Measurements from ENCODE around the gene POLR2H. TPM values are rescaled to one million over a fixed set of nuclear protein-coding genes. Genes with fewer than 3 reads are reported as not detected.

POLR2H gene
- total RNA-seq, 1 experiment from 2014 or later: 133 TPM

DNA sequence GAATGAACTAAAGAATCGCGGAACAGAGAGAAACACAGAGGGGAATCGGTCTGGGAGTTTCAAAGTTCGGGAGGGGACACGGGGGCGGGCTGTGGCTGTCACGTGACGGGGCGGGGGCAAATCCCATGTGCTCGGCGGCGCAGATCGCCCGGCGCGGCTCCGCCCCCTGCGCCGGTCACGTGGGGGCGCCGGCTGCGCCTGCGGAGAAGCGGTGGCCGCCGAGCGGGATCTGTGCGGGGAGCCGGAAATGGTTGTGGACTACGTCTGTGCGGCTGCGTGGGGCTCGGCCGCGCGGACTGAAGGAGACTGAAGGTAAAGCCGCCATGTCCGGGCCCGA lies 47.2 kb upstream of the POLR2H start, which contains the start of gene EIF4G1 (continued):
- TF ChIP-seq, protein P1, sequence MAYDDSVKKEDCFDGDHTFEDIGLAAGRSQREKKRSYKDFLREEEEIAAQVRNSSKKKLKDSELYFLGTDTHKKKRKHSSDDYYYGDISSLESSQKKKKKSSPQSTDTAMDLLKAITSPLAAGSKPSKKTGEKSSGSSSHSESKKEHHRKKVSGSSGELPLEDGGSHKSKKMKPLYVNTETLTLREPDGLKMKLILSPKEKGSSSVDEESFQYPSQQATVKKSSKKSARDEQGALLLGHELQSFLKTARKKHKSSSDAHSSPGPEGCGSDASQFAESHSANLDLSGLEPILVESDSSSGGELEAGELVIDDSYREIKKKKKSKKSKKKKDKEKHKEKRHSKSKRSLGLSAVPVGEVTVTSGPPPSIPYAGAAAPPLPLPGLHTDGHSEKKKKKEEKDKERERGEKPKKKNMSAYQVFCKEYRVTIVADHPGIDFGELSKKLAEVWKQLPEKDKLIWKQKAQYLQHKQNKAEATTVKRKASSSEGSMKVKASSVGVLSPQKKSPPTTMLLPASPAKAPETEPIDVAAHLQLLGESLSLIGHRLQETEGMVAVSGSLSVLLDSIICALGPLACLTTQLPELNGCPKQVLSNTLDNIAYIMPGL (CRISPR knock-in tag; IDR thresholded peaks at IDR 0.05): 0 out of 2 replicates have a peak, but pooled peaks have one; percentile 3
- no peak for TF ChIP-seq GABPB1 (CRISPR knock-in tag; IDR thresholded peaks at IDR 0.05)
- TF ChIP-seq, protein P2, sequence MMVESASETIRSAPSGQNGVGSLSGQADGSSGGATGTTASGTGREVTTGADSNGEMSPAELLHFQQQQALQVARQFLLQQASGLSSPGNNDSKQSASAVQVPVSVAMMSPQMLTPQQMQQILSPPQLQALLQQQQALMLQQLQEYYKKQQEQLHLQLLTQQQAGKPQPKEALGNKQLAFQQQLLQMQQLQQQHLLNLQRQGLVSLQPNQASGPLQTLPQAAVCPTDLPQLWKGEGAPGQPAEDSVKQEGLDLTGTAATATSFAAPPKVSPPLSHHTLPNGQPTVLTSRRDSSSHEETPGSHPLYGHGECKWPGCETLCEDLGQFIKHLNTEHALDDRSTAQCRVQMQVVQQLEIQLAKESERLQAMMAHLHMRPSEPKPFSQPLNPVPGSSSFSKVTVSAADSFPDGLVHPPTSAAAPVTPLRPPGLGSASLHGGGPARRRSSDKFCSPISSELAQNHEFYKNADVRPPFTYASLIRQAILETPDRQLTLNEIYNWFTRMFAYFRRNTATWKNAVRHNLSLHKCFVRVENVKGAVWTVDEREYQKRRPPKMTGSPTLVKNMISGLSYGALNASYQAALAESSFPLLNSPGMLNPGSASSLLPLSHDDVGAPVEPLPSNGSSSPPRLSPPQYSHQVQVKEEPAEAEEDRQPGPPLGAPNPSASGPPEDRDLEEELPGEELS (CRISPR knock-in tag; IDR thresholded peaks at IDR 0.05): no peak

DNA sequence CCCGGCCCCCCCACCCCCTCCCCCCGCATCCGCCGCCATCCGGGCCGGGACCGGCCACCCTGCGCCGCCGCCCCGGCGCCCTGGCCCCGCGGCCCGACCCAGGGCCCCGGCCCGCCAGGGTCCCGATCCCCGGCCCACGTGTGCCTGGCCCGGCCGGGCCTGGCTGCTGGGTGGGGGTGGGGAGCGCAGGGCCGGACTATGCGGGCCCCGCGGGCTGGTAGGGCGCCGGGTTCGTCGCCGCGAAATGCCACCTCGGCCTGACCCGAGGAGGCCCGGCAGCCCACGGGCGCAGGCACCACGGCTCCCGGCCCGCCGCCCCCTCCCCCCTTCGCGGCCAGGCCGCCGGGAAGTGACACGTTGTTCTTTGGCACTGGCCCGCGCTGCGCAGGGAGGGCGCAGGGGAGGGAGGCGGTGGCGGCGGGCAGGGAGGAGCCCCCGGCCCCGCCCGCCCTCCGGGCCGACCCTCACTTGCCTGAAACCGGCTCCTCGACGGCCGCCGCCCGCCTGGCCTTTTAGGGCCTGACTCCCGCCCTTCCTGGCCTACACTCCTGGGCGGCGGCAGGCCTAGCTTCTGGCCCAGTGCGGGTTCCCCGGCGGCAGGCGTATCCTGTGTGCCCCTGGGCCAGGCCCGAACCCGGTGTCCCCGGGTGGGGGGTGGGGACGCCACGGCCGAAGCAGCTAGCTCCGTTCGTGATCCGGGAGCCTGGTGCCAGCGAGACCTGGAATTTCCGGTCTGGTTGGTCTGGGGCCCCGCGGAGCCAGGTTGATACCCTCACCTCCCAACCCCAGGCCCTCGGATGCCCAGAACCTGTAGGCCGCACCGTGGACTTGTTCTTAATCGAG lies 46.6 kb upstream of the POLR2H start:
- Mint-ChIP-seq H3K36me3 (peaks cover 25% of the 10 kb centered on the region), H3K4me3 (peak overlapping the region; percentile 72), H3K4me1 (peaks cover 24% of the 10 kb centered on the region), H3K27me3 (ENCODE audit: low read depth) (no peaks in the 10 kb centered on the region), H3K27ac (0 out of 2 replicates have a peak overlapping the region, but pooled peaks have one; percentile 70), H3K9me3 (no peaks in the 10 kb centered on the region)
- CTCF ChIA-PET: interaction anchor here (1.4 kb wide), 1 partner anchor 138 kb away, joined by 3 read pairs; no protein-coding TSS in a partner anchor
- ATAC-seq: peak; percentile 10
- POLR2A ChIA-PET: no interaction called here
- DNase-seq (ENCODE audit: low spot score): peak; percentile 46
- TF ChIP-seq TCF7 (CRISPR knock-in tag; IDR thresholded peaks at IDR 0.05; ENCODE audit: low read depth): no peak
- no peak for TF ChIP-seq NR2C2 (CRISPR knock-in tag; IDR thresholded peaks at IDR 0.05)
- TF ChIP-seq, protein P3, sequence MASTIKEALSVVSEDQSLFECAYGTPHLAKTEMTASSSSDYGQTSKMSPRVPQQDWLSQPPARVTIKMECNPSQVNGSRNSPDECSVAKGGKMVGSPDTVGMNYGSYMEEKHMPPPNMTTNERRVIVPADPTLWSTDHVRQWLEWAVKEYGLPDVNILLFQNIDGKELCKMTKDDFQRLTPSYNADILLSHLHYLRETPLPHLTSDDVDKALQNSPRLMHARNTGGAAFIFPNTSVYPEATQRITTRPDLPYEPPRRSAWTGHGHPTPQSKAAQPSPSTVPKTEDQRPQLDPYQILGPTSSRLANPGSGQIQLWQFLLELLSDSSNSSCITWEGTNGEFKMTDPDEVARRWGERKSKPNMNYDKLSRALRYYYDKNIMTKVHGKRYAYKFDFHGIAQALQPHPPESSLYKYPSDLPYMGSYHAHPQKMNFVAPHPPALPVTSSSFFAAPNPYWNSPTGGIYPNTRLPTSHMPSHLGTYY (CRISPR knock-in tag; IDR thresholded peaks at IDR 0.05): no peak
- no peak for TF ChIP-seq NR3C1 (CRISPR knock-in tag; conservative IDR thresholded peaks at IDR 0.05; ENCODE audit: low read depth)
- TF ChIP-seq HMGA2 (CRISPR knock-in tag; IDR thresholded peaks at IDR 0.05): no peak
- no peak for TF ChIP-seq CBFB (CRISPR knock-in tag; IDR thresholded peaks at IDR 0.05; ENCODE audit: low read depth)
- TF ChIP-seq NFYB (CRISPR knock-in tag; conservative IDR thresholded peaks at IDR 0.05; ENCODE audit: low read depth): no peak
- no peak for TF ChIP-seq ZNF671 (CRISPR knock-in tag; IDR thresholded peaks at IDR 0.05)
- TF ChIP-seq, protein P4, sequence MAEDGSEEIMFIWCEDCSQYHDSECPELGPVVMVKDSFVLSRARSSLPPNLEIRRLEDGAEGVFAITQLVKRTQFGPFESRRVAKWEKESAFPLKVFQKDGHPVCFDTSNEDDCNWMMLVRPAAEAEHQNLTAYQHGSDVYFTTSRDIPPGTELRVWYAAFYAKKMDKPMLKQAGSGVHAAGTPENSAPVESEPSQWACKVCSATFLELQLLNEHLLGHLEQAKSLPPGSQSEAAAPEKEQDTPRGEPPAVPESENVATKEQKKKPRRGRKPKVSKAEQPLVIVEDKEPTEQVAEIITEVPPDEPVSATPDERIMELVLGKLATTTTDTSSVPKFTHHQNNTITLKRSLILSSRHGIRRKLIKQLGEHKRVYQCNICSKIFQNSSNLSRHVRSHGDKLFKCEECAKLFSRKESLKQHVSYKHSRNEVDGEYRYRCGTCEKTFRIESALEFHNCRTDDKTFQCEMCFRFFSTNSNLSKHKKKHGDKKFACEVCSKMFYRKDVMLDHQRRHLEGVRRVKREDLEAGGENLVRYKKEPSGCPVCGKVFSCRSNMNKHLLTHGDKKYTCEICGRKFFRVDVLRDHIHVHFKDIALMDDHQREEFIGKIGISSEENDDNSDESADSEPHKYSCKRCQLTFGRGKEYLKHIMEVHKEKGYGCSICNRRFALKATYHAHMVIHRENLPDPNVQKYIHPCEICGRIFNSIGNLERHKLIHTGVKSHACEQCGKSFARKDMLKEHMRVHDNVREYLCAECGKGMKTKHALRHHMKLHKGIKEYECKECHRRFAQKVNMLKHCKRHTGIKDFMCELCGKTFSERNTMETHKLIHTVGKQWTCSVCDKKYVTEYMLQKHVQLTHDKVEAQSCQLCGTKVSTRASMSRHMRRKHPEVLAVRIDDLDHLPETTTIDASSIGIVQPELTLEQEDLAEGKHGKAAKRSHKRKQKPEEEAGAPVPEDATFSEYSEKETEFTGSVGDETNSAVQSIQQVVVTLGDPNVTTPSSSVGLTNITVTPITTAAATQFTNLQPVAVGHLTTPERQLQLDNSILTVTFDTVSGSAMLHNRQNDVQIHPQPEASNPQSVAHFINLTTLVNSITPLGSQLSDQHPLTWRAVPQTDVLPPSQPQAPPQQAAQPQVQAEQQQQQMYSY (CRISPR knock-in tag; IDR thresholded peaks at IDR 0.05): peak; percentile 24; the same call in 1 of the 2 replicates
- TF ChIP-seq ZBTB21 (CRISPR knock-in tag; IDR thresholded peaks at IDR 0.05; ENCODE audit: borderline replicate concordance): no peak
- TF ChIP-seq, protein P5, sequence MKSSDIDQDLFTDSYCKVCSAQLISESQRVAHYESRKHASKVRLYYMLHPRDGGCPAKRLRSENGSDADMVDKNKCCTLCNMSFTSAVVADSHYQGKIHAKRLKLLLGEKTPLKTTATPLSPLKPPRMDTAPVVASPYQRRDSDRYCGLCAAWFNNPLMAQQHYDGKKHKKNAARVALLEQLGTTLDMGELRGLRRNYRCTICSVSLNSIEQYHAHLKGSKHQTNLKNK (CRISPR knock-in tag; IDR thresholded peaks at IDR 0.05): no peak
- no peak for TF ChIP-seq NFATC4 (CRISPR knock-in tag; IDR thresholded peaks at IDR 0.05)
- TF ChIP-seq, protein P6, sequence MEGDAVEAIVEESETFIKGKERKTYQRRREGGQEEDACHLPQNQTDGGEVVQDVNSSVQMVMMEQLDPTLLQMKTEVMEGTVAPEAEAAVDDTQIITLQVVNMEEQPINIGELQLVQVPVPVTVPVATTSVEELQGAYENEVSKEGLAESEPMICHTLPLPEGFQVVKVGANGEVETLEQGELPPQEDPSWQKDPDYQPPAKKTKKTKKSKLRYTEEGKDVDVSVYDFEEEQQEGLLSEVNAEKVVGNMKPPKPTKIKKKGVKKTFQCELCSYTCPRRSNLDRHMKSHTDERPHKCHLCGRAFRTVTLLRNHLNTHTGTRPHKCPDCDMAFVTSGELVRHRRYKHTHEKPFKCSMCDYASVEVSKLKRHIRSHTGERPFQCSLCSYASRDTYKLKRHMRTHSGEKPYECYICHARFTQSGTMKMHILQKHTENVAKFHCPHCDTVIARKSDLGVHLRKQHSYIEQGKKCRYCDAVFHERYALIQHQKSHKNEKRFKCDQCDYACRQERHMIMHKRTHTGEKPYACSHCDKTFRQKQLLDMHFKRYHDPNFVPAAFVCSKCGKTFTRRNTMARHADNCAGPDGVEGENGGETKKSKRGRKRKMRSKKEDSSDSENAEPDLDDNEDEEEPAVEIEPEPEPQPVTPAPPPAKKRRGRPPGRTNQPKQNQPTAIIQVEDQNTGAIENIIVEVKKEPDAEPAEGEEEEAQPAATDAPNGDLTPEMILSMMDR (IDR thresholded peaks at IDR 0.05): no peak
- TF ChIP-seq, protein P7, sequence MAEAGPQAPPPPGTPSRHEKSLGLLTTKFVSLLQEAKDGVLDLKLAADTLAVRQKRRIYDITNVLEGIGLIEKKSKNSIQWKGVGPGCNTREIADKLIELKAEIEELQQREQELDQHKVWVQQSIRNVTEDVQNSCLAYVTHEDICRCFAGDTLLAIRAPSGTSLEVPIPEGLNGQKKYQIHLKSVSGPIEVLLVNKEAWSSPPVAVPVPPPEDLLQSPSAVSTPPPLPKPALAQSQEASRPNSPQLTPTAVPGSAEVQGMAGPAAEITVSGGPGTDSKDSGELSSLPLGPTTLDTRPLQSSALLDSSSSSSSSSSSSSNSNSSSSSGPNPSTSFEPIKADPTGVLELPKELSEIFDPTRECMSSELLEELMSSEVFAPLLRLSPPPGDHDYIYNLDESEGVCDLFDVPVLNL (CRISPR knock-in tag; IDR thresholded peaks at IDR 0.05; ENCODE audit: borderline replicate concordance, low read depth): no peak
- 0 out of 2 replicates have a peak, but pooled peaks have one; percentile 49 for TF ChIP-seq ETV6 (CRISPR knock-in tag; IDR thresholded peaks at IDR 0.05)
- TF ChIP-seq EMX1 (CRISPR knock-in tag; IDR thresholded peaks at IDR 0.05): no peak
- TF ChIP-seq, protein P8, sequence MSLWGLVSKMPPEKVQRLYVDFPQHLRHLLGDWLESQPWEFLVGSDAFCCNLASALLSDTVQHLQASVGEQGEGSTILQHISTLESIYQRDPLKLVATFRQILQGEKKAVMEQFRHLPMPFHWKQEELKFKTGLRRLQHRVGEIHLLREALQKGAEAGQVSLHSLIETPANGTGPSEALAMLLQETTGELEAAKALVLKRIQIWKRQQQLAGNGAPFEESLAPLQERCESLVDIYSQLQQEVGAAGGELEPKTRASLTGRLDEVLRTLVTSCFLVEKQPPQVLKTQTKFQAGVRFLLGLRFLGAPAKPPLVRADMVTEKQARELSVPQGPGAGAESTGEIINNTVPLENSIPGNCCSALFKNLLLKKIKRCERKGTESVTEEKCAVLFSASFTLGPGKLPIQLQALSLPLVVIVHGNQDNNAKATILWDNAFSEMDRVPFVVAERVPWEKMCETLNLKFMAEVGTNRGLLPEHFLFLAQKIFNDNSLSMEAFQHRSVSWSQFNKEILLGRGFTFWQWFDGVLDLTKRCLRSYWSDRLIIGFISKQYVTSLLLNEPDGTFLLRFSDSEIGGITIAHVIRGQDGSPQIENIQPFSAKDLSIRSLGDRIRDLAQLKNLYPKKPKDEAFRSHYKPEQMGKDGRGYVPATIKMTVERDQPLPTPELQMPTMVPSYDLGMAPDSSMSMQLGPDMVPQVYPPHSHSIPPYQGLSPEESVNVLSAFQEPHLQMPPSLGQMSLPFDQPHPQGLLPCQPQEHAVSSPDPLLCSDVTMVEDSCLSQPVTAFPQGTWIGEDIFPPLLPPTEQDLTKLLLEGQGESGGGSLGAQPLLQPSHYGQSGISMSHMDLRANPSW (CRISPR knock-in tag; conservative IDR thresholded peaks at IDR 0.05; ENCODE audit: low read depth): no peak

All from WTC11 (cell line).